ENCODE results near the gene FHOD3.

The FHOD3 gene

DNA sequence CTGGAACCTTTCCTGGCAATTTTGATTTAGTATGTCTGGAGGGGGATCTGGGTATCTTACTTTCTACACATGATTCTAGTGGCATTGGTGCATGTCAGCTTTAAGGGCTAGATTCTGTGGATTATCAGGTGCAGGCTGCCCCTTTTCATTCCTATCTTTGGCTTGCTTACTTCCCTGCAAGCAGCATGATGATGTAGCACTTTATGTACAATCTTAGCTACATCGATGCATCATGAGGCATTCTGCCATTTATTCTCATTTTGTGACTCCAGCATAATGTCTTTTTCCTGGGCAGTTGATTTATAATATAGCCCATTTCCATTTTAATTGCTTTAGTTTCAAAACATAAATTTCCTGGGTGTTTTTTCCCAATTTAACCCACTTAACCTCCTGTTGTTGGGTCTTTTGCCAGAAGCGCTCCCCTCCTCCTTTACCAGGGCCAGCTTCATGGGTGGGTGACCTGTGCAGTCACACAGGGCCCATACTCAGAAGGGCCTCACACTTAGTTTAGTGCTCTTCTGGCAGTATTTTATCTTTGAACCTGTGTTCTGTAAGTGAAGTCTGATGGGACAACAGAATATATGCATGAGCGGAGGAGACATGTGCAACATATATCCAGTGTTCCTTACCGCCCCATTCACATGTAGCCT lies 495.2 kb downstream of the FHOD3 start:
- no peaks in the 10 kb centered on the region for H3K79me2 ChIP-seq (ENCODE audit: control insufficient read depth, insufficient read depth, low read length, unreplicated experiment)
- no peaks in the 10 kb centered on the region for H3K27me3 ChIP-seq (ENCODE audit: insufficient read depth, low read length)
- no peak overlapping the region for H3K27ac ChIP-seq (ENCODE audit: low read depth, low read length)
- H3K4me3 ChIP-seq (ENCODE audit: low read depth, low read length): no peak overlapping the region
- H3K4me1 ChIP-seq (ENCODE audit: control insufficient read depth, insufficient read depth, low read length, unreplicated experiment): no peaks in the 10 kb centered on the region
- no peak overlapping the region for H2AFZ ChIP-seq (ENCODE audit: low read length, unreplicated experiment)
- H3K36me3 ChIP-seq (ENCODE audit: insufficient read depth, low read length): peaks cover 13% of the 10 kb centered on the region

DNA sequence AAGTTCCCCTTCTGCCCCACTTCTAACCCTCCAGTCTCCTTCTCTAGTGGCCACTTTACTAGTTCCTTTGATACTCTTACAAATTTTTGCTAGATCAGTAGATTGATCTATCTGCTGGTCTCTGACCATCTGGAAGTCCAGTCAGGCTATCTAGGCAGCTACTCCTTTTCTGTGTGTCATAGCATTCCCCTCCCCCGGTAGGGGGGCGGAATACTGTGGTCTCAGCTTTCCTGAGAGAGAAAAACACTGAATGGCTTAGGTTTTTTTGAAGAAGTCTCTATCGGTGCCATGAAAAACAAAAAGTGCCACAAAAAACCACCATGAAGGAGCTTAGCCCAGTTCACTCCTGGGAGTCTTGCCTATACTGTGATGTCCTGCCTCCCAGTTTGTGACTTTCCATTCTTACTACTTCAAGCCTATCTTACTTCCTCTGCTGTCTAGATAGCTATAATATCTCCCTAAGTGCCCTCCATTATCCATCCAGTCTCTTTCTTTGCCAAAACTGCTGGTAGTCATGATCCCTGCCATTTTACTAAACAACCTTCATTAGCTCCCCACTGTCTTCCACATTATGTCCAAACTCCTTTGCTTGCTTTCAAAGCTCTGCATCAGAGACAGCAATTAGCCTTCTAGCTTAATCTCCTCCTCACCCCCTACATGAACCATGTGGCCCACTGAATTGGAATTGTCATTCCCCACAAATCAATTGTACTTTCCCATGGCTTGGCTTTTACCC lies 501.4 kb downstream of the FHOD3 start:
- Histone ChIP-seq H3K4me3 (ENCODE audit: low read depth, low read length) (no peak overlapping the region), H3K36me3 (ENCODE audit: insufficient read depth, low read length) (peaks cover 26% of the 10 kb centered on the region), H3K27me3 (ENCODE audit: insufficient read depth, low read length) (no peaks in the 10 kb centered on the region), H3K4me1 (ENCODE audit: control insufficient read depth, insufficient read depth, low read length, unreplicated experiment) (no peaks in the 10 kb centered on the region), H3K79me2 (ENCODE audit: control insufficient read depth, insufficient read depth, low read length, unreplicated experiment) (no peaks in the 10 kb centered on the region), H2AFZ (ENCODE audit: low read length, unreplicated experiment) (no peak overlapping the region), H3K27ac (ENCODE audit: low read depth, low read length) (no peak overlapping the region)

DNA sequence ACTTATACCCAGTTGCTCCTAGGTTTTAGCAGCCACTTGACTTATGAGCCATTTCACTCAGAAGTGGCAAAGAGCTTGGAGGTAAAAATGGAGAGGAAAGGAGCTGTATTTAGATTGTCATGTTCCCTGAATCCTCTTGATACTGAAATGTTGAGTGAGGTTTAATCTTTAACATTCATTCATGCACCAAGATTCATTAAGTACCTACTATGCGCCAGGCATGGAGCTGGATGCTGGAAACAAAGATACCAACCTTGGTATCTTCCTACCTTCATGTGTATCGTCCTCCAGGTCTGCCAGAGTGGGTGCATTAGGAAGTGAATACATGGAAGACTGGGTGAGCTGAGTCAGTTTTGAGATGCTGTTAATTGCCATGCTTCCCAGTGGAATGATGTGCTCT lies 507.6 kb downstream of the FHOD3 start:
- Histone ChIP-seq H3K36me3 (ENCODE audit: insufficient read depth, low read length) (peaks cover 35% of the 10 kb centered on the region), H2AFZ (ENCODE audit: low read length, unreplicated experiment) (no peak overlapping the region), H3K27me3 (ENCODE audit: insufficient read depth, low read length) (no peaks in the 10 kb centered on the region), H3K79me2 (ENCODE audit: control insufficient read depth, insufficient read depth, low read length, unreplicated experiment) (no peaks in the 10 kb centered on the region), H3K4me1 (ENCODE audit: control insufficient read depth, insufficient read depth, low read length, unreplicated experiment) (peaks cover 9% of the 10 kb centered on the region), H3K4me3 (ENCODE audit: low read depth, low read length) (no peak overlapping the region), H3K27ac (ENCODE audit: low read depth, low read length) (no peak overlapping the region)

DNA sequence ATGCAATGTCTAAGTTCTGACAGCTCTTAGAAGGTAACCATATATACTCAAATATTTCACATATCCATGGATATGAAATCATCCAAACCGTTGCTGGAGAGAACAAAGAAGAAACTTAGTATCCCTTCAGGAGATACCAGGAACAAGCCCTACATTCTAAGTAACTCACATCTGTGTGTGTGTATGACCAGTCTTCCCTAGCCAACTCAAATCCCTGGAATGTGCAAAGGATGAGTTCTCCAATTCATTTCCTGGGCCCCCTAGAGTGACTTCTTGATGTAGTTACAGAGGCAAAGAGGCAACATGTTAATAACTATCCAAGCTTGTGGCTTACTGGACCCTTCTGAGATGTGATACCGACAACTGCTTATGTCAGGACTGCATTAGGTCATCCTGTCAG lies 511.2 kb downstream of the FHOD3 start:
- peaks cover 21% of the 10 kb centered on the region for H3K36me3 ChIP-seq (ENCODE audit: insufficient read depth, low read length)

DNA sequence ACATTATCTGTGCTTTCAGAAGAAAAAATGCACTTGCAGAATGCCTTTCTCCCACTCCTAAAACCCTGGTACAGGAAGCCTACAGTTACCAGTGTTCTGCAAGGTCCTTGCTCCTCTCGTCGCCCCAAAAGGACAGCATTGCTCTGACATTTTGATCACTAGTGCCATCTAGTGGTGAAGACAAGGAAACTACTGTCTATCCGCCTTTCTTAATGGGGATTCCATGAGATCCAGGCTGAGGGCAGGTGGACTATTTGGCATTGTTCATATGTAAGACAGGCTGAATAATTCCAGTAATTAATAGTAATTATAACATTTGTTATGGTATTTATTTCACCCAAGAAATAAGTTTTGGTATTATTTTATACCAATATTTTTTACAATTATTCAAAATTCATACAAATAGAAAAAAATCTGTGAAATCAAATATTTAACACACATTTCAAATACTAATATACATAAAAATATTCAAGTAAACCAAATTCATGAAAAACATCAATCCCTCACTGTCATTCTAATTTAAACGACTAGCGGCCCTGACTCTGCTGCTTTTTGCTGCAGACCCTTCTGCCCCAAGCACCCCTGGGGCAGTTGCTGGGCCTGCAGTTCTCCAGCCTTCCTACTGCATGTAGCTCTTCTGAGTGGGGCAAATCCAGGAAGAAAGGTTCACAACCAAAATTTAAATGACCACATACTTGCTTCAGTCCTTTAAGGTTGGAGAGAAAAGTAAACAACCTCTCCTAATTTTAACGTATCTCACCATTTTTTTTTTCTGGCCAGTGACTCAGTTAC lies 512.3 kb downstream of the FHOD3 start:
- Histone ChIP-seq H2AFZ (ENCODE audit: low read length, unreplicated experiment) (no peak overlapping the region), H3K79me2 (ENCODE audit: control insufficient read depth, insufficient read depth, low read length, unreplicated experiment) (peaks cover 3% of the 10 kb centered on the region), H3K27me3 (ENCODE audit: insufficient read depth, low read length) (no peaks in the 10 kb centered on the region), H3K4me1 (ENCODE audit: control insufficient read depth, insufficient read depth, low read length, unreplicated experiment) (peaks cover 9% of the 10 kb centered on the region), H3K4me3 (ENCODE audit: low read depth, low read length) (no peak overlapping the region), H3K36me3 (ENCODE audit: insufficient read depth, low read length) (peaks cover 20% of the 10 kb centered on the region), H3K27ac (ENCODE audit: low read depth, low read length) (no peak overlapping the region)

More for the DNA sequence above, 511.2 kb downstream of the FHOD3 start:
- Histone ChIP-seq H3K27ac (ENCODE audit: low read depth, low read length) (no peak overlapping the region), H3K79me2 (ENCODE audit: control insufficient read depth, insufficient read depth, low read length, unreplicated experiment) (no peaks in the 10 kb centered on the region), H3K4me3 (ENCODE audit: low read depth, low read length) (no peak overlapping the region), H3K4me1 (ENCODE audit: control insufficient read depth, insufficient read depth, low read length, unreplicated experiment) (peaks cover 9% of the 10 kb centered on the region), H3K27me3 (ENCODE audit: insufficient read depth, low read length) (no peaks in the 10 kb centered on the region), H2AFZ (ENCODE audit: low read length, unreplicated experiment) (no peak overlapping the region)

DNA sequence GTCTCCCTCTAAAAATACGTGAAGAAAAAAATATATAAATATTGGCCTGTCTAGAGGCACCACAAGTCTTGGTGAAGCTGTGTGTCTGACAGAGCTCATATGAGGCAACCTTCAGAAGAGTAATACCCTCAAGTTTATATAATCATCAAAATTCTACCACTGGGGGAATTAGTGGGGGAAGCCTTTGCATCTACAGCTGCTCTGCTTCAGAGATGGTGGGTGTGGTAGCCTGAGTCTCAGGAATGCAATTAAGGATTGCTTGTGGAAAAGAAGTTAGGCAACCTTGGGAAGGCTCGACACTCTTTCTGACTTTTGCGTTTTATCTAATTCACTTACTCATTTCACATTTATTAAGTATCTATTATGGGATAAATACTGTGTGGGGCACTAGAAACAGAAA lies 513.9 kb downstream of the FHOD3 start:
- peaks cover 3% of the 10 kb centered on the region for H3K79me2 ChIP-seq (ENCODE audit: control insufficient read depth, insufficient read depth, low read length, unreplicated experiment)
- H2AFZ ChIP-seq (ENCODE audit: low read length, unreplicated experiment): no peak overlapping the region
- H3K4me1 ChIP-seq (ENCODE audit: control insufficient read depth, insufficient read depth, low read length, unreplicated experiment): peaks cover 9% of the 10 kb centered on the region
- no peak overlapping the region for H3K4me3 ChIP-seq (ENCODE audit: low read depth, low read length)
- H3K36me3 ChIP-seq (ENCODE audit: insufficient read depth, low read length): peaks cover 13% of the 10 kb centered on the region
- H3K27me3 ChIP-seq (ENCODE audit: insufficient read depth, low read length): no peaks in the 10 kb centered on the region
- H3K27ac ChIP-seq (ENCODE audit: low read depth, low read length): 0 out of 2 replicates have a peak overlapping the region, but pooled peaks have one; percentile 1

DNA sequence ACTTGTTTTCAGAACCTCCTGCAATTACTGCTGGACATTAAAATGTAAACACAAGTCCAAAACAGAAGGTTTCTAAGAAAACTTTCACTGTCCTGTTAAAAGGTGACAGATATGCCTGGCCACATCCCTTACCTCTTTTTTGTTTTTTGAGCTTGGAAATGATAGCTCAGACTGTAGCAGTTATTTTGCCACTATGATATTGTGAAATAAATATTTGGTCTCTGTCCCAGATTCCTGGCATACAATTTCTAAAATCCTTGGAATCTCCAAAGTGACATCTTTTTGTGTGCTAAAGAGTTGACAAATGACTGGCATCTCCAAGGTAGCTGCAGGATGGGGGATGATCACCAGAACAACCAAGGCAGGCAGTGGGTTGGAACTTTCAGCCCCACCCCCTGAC lies 514.4 kb downstream of the FHOD3 start:
- Histone ChIP-seq H2AFZ (ENCODE audit: low read length, unreplicated experiment) (no peak overlapping the region), H3K4me1 (ENCODE audit: control insufficient read depth, insufficient read depth, low read length, unreplicated experiment) (peaks cover 9% of the 10 kb centered on the region), H3K27me3 (ENCODE audit: insufficient read depth, low read length) (no peaks in the 10 kb centered on the region), H3K4me3 (ENCODE audit: low read depth, low read length) (no peak overlapping the region), H3K27ac (ENCODE audit: low read depth, low read length) (0 out of 2 replicates have a peak overlapping the region, but pooled peaks have one; percentile 1), H3K79me2 (ENCODE audit: control insufficient read depth, insufficient read depth, low read length, unreplicated experiment) (peaks cover 3% of the 10 kb centered on the region), H3K36me3 (ENCODE audit: insufficient read depth, low read length) (peaks cover 12% of the 10 kb centered on the region)

DNA sequence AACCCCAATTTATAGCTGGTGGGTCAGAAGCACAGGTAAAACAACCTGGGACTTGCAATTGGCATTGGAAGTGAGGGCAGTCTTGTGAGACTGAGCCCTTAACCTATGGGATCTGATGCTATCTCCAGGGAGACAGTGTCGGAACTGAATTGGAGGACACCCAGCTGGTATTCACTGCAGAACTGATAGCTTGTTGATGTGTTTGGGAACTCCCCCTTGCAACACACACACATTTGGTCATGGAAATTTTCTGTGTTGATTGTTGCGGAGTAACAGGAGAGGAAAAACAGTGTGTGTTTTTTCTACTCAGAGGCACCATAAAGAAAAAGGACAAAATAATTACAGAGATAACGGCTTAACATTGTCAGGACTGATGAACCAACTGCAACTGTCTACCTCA lies 515.2 kb downstream of the FHOD3 start:
- H2AFZ ChIP-seq (ENCODE audit: low read length, unreplicated experiment): no peak overlapping the region
- H3K36me3 ChIP-seq (ENCODE audit: insufficient read depth, low read length): peaks cover 8% of the 10 kb centered on the region
- peaks cover 3% of the 10 kb centered on the region for H3K79me2 ChIP-seq (ENCODE audit: control insufficient read depth, insufficient read depth, low read length, unreplicated experiment)
- peaks cover 9% of the 10 kb centered on the region for H3K4me1 ChIP-seq (ENCODE audit: control insufficient read depth, insufficient read depth, low read length, unreplicated experiment)
- H3K4me3 ChIP-seq (ENCODE audit: low read depth, low read length): no peak overlapping the region
- no peak overlapping the region for H3K27ac ChIP-seq (ENCODE audit: low read depth, low read length)
- H3K27me3 ChIP-seq (ENCODE audit: insufficient read depth, low read length): no peaks in the 10 kb centered on the region

DNA sequence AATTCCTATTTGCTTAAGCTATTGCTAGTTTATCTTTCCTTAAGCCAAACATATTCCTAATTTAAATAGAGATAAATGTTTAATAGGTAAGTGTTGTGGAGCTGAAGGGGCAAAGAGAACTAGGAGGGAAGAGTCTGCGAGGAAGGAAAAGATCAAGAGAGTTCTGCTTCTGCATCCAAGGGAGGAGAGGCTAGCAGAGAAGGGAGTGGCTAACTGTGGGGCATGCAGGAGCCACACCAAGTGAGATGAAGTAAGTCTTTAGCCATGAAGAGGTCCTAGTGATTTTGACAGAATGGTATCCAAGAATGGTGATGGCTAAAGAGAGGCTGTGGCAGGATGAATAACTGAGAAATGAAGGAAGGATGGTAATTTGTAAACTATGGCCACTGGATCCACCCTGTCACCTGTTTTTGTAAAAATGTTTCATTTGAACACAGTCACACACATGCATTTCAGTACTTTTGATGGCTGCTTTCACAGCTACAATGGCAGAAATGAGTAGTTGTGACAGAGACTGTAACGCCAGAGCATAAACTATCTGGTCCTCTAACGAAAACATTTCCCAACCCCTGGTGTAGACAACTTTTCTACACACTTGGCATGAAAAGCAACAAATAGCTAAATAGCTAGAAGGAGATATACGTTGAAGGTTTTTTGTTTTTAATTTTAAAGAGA lies 515.7 kb downstream of the FHOD3 start:
- Histone ChIP-seq H3K4me3 (ENCODE audit: low read depth, low read length) (no peak overlapping the region), H3K27ac (ENCODE audit: low read depth, low read length) (no peak overlapping the region), H3K27me3 (ENCODE audit: insufficient read depth, low read length) (no peaks in the 10 kb centered on the region), H2AFZ (ENCODE audit: low read length, unreplicated experiment) (no peak overlapping the region), H3K79me2 (ENCODE audit: control insufficient read depth, insufficient read depth, low read length, unreplicated experiment) (peaks cover 3% of the 10 kb centered on the region), H3K36me3 (ENCODE audit: insufficient read depth, low read length) (peaks cover 9% of the 10 kb centered on the region), H3K4me1 (ENCODE audit: control insufficient read depth, insufficient read depth, low read length, unreplicated experiment) (peaks cover 9% of the 10 kb centered on the region)

DNA sequence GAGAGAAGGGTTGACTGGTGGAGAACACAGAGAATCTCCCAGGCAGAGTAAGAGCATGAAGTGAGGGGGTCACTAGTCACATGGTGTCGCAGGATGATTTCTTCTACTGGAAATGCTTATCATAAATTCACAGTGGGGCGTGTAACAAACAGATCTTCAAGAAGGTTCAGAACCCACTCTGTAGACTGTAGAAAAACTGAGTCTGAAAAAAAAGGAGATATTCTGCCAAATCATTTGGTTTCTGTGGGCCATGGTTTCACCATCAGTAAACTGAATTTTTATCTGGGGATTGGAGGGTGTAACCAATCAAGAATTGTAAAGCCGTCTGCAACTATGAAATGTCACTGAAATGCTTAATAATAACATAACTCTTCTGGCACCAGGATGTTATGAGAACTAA lies 516.3 kb downstream of the FHOD3 start:
- Histone ChIP-seq H2AFZ (ENCODE audit: low read length, unreplicated experiment) (no peak overlapping the region), H3K4me3 (ENCODE audit: low read depth, low read length) (no peak overlapping the region), H3K27ac (ENCODE audit: low read depth, low read length) (no peak overlapping the region), H3K79me2 (ENCODE audit: control insufficient read depth, insufficient read depth, low read length, unreplicated experiment) (peaks cover 3% of the 10 kb centered on the region), H3K27me3 (ENCODE audit: insufficient read depth, low read length) (no peaks in the 10 kb centered on the region), H3K4me1 (ENCODE audit: control insufficient read depth, insufficient read depth, low read length, unreplicated experiment) (peaks cover 7% of the 10 kb centered on the region), H3K36me3 (ENCODE audit: insufficient read depth, low read length) (peaks cover 15% of the 10 kb centered on the region)

Data from ACC112 (cell line).